Fibroblast of skin of back (primary cell): ENCODE measurements around the gene IKZF1.

Experiments
- DNase-seq: peaks from one replicate; pipeline ENCODE4 v3.0.0-alpha.2; 2013

Gene IKZF1

DNA sequence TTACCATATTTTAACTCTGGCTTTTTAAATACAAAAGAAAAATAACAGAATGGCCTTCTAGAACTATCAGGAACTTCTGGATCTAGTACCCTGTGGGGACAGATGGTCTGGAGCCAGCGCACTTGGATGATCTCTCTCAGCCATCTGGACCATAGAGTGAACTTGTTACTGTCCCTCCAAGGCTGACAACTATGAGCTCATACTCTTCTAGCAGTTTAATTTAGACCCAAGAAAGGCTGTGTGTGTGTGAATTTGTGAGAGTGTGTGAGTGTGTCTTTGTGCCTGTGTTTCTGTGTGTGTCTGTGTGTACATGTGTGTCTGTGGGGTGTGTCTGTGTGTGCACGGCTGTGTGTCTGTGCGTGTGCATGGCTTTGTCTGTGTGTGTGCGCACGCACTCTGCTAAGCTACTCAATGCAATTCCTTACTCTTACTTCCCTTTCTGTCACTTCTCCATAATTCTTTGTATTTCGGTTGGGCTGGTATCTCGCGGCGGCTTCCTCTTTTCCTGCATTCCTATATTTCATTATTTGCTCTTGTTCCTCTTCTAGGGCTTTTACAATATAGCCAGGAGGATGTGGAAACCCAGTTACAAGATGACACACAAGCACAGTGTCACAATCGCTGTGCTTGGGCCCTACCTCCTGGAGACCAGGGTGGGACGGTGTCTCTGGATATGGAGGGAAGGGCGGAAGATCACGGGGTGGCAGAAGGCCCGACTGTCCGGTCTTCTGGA, 51.9 kb downstream of the IKZF1 start:
- DNase-seq: no peak

DNA sequence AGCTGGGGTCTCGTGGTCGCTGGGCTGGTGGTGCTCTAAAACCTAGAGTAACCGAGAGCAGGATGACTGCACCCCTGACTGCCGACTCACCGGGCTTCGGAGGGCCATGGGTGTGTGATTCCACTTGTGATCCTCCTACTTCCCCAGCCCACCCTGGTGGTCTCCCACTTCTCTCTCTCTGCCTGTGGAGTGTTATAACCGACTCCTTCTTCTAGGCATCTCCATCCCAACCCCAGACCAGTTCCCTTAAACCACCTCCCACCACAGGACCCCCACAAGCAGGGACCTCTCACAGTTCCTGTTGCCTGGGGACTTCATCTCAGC, 52.4 kb downstream of the IKZF1 start:
- no peak for DNase-seq

DNA sequence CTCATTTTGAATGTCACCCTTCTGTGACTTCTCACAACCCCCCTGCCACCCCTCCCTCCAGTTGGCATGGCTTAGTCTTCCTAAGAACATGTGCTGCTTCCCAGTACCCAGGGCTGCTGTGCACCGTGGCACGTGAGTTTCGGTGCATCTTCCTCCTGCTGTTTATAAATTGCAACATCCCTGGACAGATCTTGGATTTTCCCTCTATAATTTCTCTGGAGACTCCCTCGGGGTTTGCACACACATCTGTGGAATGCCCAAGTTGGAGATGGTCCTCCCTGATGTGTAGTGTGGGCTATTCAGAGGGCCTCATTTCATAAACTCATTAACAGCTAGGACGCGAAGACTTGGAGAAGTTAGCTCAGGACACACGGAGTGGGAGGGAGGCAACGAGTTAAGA, 52.9 kb downstream of the IKZF1 start:
- no peak for DNase-seq

DNA sequence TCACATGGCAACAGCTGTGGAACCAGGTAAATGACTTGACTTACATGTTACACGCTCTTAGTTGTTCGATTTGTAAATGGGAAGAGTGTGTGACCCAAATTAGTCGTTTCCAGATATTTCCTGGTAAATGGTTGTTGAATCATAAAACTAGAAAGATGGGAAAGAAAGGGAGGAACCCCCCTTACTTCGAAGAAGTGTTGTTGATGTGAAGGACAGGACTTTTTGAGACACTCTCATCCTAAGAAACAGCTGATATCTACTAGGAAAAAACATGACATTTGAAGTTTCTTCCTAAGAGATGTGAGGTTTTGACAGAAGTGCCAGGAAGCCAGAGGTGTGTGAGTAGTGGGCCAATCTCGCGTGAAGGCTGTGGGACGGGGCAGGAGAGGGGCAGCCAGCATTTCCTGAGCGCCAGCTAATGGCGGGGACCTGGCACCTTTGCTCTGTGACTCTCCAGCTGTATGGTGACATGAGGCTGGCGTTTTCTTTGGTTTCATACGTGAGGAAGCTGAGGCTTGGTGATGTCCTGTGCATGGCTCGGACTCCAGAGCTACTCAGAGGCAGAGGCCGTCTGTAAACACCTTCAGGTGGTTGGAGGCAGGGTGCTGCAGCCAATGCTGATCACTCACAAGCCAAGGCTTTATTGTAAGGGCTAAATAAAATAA, 53.7 kb downstream of the IKZF1 start:
- DNase-seq: no peak

DNA sequence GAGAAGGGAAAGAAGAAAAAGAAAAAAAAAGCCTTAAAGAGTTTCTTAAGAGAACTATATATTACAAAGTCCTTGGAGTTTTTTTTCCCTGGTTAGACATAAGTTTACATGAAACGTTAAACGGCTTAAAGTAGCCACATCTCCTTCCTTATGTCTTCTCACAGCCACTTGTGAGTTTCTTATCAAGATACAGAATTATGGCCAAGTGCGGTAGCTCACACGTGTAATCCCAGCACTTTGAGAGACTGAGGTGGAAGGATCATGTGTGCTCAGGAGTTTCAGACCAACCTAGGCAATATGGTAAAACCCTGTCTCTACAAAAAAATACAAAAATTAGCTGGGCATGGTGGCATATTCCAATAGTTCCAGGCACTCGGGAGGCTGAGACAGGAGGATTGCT, 54.3 kb downstream of the IKZF1 start:
- DNase-seq: no peak

DNA sequence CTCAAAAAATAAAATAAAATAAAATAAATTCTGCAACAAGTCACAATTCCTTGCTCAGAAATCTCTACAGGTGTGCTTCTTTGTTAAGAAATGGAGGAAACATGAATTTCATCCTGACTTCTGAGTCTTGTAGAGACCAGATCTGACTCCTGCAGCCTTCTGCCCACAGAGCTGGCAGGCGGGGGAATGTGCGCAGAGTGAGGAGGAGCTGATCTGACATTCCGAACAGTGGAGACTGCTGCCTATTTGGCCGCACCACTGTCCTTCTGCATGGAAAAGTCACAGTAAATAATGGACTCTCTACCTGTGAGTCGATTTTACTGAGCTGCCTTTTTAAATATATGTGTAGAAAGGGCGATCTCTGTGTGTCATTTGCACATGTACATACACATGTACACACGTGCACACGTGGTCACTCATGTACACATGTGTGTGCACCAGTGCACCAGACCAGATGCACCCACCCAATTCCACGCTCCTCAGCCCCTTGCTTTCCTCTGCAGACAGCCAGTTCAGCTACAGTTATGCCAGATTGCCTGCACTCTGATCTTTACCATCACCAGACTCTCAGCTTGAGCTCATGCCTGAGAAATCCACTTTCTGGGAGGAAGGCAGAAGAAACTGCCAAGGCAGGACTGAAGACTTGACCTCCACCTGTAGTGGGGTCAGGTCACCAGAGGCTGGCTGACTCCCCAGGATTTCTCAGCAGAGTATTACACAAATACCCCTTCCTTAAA, 54.9 kb downstream of the IKZF1 start:
- DNase-seq: no peak

DNA sequence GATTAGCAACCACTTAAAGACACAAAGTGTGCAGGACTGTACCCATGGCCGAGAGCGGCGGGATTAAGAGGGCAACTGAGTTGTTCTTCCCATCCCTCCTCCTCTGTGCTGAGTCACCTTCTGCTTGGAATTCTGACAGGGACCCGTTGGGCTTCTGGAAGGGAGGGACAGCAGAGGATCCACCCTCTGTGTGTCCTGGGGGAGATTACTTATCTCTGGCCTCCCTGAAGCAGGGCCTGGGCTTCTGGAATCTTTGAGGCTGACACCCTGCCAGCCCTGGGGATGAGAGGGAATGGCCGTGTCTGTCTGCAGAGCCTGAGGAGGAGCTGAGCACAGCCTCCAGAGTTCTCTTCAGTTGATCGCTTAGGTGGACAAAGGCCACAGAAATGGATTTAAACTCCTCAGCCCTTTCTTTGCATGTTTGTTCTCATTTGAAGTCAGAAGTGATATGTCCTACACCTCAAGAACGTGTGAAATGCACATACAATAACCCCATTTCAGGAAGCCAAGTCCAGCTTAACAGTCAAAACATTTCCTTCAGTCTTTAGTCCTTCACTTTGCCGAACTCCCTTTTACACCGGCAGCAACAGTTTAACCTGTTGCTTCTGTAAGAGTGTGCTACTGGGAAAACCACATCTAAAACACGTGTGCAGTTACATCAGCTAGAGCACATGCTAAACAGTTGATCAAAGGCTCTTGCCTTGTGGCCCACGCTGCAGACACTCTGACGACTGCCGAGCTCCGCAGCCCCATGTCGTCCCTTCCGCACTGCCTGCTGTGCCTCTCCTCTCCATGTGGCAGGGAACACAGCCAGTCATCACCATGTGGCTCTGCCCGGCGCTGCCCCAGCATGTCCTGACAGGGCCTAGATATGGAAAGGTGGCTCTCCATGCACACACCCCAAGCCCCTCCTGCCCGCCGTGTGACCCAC, 55.7 kb downstream of the IKZF1 start:
- DNase-seq: peak; percentile 18

DNA sequence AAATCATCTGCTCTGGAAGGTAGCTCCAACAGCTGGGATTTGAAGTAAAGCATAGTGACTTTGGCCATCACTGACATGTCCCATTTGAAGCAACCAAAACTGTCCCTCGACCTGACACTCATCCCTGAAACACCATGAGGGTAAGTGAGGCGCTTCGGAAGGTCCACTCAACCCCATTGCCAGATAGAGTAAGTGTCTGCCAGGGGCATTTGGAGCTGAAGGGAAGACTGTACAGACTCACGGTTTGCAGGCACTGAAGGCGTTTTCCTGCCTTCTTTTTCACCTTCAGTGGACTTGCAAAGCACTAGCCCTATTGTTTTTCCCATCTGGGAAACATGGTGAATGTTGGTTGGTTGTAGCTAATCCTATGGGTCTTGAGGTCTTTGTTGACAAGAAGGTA, 57.6 kb downstream of the IKZF1 start:
- no peak for DNase-seq

DNA sequence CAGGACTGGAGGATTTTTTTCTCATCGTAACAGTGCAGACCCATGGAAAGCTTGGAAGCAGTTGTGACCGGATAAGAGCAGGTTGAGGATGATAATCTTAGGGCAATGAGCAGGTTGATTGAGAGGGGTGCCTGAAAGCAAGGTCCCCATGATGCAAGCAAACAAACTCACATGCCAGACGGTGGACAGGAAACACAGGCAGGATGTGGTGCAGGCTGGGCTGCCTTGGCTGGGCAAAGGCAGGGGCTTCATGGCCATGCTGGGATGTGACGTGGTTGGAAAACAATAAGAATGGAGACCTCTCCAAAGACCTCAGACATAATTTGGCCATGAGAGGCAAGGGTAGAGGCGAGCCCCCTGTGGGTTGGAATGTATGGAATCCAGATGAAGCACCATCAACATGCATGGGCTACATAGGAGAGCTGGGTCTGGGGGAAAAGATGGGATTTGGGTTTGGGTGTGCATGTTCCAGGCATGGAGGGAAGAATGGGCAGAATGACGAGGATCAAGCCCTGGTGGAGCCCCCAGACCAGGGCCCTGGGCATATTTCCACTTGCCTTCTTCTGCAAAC, 58.3 kb downstream of the IKZF1 start:
- DNase-seq: no peak

DNA sequence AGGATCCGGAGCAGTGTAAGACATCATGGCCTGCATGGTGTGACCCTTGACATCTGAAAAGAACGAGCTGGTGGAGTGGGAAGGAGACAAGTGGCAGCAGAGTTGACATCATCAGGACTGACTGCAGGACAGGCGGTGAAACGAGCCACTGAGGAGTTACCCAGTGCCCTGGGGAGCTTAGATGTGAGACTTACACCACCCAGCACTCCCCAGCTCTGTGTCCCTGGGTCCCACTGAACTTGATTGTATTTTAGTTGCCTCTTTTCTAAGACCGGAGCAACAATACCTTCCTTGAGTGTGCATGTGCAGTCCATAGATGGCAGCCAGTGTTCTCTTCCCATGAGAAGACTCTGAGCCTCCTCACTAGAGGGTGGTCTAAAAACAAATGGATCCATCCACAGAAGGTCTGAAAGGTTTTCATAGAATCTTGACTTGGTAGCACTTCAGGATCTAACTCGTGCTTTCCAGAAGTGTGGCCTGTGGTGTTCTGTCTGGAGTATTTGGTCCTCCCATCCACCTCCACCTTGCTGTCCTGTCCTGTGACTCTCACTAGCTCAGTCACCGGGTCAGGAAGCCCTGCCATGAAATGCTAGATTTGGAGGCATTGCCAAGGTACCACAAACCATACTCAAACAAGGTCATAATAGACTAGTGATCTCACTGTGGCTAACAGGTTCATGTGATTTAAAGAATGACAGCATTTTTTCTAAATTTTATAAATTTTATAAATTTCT, 59.0 kb downstream of the IKZF1 start:
- DNase-seq: no peak

DNA sequence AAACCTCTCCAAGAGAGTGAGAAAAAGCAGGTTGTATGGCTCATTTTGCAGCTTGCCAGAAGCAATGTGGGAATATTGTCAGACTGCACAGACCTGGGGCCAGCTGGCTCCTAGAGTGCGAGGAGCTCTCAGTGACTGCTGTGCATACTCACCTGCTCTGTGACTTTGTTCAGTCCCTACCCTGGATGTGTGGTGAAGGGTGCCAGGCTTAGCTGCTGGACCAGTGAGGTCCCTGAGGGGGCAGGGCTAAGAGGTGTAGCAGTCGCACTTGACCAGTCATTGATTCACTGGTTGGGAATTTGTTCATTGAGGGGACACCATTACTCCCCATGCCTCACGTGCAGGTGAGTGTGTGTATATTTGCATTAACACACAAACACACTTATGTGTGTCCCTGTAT, 60.1 kb downstream of the IKZF1 start:
- DNase-seq: no peak

DNA sequence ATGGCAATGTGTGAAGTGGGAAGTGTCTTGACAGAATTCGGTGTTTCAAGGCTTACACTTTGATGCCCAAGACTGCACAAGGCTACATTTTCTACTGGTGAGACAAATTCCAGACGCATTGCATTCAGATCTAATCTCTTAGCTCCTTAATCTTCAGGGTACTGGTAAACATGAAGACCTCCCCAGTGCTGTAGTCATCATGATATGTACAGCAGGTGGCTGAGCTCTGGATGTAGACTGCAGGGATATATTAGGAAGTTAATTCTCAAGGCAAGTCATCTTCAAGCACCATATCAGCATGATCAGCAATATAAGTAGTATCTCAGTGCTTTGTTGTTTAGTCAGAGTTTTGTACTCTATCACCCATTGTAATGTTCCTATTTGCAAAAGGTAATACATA, 61.8 kb downstream of the IKZF1 start:
- no peak for DNase-seq

DNA sequence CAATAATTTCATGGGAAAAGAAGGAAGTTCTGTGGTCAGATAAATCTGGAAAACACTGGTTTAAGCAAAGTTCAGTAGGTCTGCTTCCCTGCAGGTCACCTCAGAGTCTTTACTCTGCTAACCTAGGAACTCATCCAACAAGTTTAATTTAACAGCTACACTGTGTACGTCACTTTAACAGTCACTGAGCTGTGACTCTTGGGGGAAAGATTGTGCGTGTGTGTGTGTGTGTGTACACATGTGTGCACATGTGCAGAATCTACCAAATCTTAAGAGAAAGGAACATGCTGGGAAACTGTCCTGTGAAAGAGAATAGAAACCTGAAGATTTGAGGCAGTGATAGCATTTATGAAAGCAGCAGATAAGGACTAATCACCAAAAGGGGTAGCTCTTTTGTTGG, 62.6 kb downstream of the IKZF1 start:
- DNase-seq: no peak

DNA sequence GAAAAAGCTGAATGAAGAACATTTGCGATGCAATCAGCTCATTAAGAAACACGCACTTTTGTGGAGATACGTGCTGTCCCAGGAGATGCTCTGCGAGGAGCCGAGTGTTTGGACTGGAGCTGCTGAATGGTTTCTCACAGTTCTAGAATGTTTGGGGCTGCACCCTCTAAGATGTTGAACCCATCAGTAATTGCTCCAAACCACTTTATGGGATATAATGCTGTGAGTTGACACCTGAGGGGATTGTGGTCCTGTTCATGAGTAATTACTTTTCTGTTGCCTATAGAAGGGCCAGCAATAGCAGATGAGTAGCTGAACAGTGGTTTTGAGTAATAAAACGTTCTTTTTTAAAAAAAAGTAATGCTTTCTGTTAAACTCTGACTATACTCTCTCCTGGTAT, 63.1 kb downstream of the IKZF1 start:
- DNase-seq: no peak

DNA sequence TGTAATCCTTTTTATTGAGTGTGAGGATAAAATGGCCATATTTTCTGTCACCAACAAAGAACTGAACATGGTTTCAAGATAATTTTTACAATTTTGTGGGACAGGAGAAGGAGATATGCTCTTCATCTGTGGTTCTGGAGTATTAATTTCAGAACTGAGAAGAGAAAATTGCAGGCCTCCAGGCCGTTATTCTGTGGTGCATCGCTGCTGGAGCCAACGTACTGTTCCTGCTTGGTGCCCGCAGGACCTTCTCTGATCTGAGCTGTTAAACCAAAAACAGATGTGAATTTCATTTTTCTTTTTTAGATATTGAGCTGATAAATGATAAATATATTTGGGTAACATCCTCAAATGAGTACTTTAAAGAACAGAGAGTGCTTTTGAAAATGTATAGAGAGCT, 63.9 kb downstream of the IKZF1 start:
- no peak for DNase-seq

DNA sequence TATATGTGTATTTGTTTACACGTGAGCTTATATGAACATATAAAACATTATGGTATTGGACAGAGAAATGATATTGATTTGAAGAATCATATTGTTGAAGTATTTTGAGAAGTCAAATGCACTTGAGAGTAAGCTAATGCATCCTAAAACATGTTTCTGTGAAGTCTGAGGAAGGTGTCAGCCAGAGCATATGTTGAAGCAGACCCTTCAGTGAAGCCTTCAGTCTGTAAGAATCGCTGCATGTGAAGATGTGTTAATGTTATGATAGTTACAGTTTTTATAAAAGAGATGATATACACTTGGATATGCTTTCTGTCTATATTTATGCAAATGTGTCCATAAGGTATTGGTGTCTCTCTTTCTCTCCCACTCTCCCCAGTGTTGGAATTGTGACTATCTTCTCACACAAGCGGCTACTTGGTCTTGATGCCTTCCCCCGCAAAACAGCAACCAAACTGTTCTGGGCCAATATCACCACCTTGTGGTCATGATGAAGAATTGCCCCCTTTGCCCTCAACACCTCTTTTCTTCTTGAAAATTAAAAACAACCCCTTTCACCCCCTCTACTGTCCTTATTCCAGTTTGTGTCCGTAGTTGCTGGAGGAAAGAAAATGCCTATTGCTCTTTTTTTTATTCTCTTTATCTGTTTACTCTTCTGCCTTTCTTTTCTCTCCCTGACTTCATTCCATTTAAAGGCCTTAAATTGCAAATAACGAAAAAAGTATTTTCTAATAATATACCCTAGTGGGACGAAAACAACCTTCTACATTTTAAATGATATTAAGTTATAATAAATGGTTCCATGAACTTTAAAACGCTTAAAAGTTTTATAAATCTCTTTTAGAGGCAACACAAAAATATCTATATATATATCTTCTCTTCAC, 64.9 kb downstream of the IKZF1 start:
- DNase-seq: no peak

DNA sequence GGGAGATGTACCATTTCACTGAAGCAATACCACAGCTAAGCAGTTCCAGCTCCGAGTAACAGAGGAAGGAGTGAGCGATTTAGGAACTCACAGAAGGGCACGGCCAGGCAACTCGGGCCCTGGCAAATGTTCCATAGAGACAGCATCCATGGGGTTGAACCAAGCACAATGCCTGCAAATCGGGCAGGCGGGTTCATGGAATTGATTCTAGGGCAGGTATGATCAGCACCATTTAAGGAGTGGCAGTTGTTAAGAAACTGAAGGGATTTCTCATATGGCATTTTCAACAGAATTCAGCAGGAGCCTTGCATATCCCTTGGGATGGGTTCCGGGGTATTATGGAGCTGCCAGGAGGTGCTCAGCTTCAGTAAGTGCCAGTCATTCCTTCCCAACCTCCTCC, 66.4 kb downstream of the IKZF1 start:
- DNase-seq: no peak

DNA sequence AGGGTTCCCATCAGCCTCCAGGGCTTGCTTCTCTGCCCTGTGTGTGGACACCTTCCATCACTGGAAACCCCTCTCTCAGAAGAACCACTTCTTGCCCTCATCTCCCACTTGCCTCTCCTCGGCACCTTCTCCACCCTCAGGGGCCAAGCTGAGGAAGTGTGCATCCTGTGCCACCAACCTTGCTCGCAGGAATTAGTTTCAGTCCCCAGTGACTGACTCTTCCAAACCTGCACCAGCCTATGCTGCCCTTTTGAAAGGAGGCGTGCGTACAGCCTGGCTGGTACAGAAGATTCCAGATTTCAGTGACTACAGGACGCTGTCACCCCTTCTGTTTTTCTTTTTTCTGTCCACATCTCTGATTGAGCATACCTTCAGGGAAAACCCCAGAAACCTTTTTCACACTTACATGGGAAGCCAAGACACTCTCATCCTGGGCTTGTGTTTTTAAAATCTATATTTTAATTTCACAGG, 67.1 kb downstream of the IKZF1 start:
- DNase-seq: no peak

DNA sequence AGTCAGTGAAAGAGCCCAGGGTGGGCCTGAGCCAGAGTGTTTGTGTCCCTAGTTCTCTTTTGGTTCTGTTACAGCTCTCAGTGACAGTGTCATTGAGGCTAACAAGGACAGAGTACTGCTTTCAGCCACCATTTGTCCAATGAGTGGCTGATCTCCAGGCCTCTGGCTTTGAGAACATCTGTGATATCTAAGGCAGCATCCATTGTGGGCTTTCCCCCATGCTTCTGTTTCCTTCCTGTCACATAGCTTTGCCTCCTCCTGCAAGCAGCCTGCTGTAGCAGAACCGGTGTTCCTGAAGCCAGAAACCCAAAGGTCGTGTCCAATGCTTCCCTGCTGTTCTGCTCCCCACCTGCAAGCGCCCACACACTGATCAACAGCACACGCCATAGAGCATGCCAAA, 68.4 kb downstream of the IKZF1 start:
- no peak for DNase-seq

DNA sequence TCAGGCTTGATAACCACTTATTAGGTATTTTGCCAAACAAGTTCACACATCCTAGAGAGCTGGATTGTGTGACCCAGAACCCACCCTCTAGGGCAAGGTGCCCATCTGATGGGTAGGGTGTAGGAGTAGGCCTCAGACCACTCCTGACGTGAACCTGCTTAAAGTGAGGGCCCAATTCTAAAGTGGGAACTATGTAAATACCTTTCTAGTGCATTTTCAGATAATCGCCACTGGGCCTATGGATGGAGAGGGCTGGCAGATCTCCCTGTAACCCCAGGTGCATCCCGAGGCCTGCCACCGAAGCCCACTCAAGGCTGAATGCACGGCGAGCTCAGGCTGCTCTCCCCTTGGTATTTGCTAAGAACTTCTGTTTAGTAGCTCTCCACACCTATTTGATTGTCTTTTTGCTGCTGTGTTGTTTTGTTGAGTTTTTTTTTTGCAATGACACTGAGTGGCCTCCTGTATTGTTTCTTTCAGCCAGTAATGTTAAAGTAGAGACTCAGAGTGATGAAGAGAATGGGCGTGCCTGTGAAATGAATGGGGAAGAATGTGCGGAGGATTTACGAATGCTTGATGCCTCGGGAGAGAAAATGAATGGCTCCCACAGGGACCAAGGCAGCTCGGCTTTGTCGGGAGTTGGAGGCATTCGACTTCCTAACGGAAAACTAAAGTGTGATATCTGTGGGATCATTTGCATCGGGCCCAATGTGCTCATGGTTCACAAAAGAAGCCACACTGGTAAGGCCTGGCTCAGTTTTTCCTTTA, 71.7 kb downstream of the IKZF1 start:
- no peak for DNase-seq
